BLaER1 treated with 17β-estradiol and CSF1 and Interleukin-3, amounts not matched to agents 10 nM and 100 nM (cell line): ENCODE measurements around the gene HMGA1.

Experiments
- H3K27ac ChIP-seq, 11 experiments: shearing (Covaris generic); formaldehyde crosslinking; 2 replicates each; pipeline ENCODE4 v1.8.1; 2022
- H3K27me3 ChIP-seq, 11 experiments: shearing (Covaris generic); formaldehyde crosslinking; 2 replicates each; pipeline ENCODE4 v1.8.1; 2022
- H3K36me3 ChIP-seq, 11 experiments: shearing (Covaris generic); formaldehyde crosslinking; 2 replicates each; pipeline ENCODE4 v1.8.1; 2022
- H3K4me1 ChIP-seq, 10 experiments: shearing (Covaris generic); formaldehyde crosslinking; 2 replicates each; pipeline ENCODE4 v1.8.1; 2022
- H3K4me2 ChIP-seq, 11 experiments: shearing (Covaris generic); formaldehyde crosslinking; 2 replicates each; pipeline ENCODE4 v1.8.1; 2022
- H3K4me3 ChIP-seq, 10 experiments: shearing (Covaris generic); formaldehyde crosslinking; 2 replicates each; pipeline ENCODE4 v1.8.1; 2022
- H3K9ac ChIP-seq, 11 experiments: shearing (Covaris generic); formaldehyde crosslinking; 2 replicates each; pipeline ENCODE4 v1.8.1; 2022
- H3K9me3 ChIP-seq, 11 experiments: shearing (Covaris generic); formaldehyde crosslinking; replicated peaks in 1 of 11; 2 replicates each; pipeline ENCODE4 v1.8.1; 2022
- H4K20me1 ChIP-seq, 11 experiments: shearing (Covaris generic); formaldehyde crosslinking; 2 replicates each; pipeline ENCODE4 v1.8.1; 2022
- Cebpa-rat ChIP-seq, 11 experiments: shearing (Covaris generic); IDR thresholded peaks; 2 replicates each; pipeline ENCODE4 v1.8.1; 2022

Gene HMGA1

DNA sequence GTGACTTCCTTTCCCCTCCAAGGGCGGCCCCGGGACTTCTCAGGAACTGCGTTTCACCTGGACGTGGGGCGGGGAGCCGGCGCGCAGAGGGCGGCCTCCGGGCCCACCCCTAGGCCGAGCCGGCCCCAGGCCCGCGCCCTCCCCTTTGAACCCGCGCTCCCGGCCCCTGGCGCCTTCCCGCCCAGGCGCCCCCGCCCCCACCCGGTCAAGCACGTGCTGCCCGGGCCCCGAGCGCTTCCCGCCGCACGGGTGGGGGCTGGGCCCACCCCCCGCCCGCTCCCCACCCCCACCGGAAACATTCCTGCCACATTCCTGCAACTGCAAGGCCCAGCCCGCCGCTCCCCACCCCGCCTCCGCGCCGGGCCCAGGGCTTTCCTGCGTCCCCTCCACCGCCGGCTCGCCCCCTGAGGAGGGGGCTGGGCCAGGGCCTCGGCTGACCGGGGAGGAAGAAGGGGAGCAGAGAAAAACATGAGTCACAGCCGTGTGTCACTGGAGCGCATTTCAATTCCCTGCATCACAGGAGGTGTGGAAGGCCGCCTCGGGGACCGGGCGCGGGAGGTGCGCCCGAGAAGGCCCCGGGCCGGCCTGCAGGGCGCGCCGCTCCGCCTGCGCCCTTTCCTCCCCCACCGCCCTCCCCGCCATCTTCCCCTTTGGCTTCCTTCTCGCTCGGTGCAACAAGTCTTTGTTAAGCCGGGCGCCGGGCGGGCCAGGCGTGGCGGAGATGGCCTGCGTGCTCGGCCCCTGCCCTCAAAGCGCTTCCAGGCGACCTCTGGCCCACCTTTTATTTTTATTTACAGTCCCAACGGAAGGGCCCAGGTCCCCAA is 1.2 kb upstream of the HMGA1 start:
- Histone ChIP-seq H3K9me3 (no peaks in the 10 kb centered on the region), H3K9ac (peak overlapping the region; percentile 91 to 100 (median 99)), H3K36me3 (peaks cover 3 to 21% (median 16%) of the 10 kb centered on the region in 11 experiments; a peak in 21 of 22 replicates), H3K4me1 (peaks cover 33 to 60% (median 45%) of the 10 kb centered on the region in 10 experiments), H4K20me1 (peaks cover 20 to 31% (median 26%) of the 10 kb centered on the region in 11 experiments; a peak in 21 of 22 replicates), H3K4me2 (peak overlapping the region; percentile 91 to 100 (median 95)), H3K4me3 (peak overlapping the region; percentile 86 to 100 (median 98)), H3K27ac (peak overlapping the region; percentile 79 to 99 (median 98)), H3K27me3 (no peaks in the 10 kb centered on the region)
- TF ChIP-seq Cebpa-rat (IDR thresholded peaks at IDR 0.05): no peak

DNA sequence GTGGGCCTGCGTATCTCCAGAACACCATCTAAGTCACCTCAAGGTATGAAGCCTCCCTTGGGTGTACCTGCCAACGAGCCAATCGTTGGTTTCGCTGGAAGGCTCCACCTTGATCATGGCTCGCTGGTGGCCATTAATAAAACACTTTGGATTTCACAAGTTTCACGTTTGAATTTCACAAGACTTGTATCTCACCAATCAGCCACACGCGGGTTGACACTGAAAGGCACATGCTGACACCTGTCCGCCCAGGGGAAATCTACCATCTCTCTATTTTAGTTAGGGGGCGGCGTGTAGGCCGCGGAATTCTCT is 586 bp upstream of the HMGA1 start:
- H3K4me2 ChIP-seq: peak overlapping the region; percentile 91 to 100 (median 95)
- H3K36me3 ChIP-seq: peaks cover 8 to 27% (median 22%) of the 10 kb centered on the region in 11 experiments
- H3K9ac ChIP-seq: peak overlapping the region; percentile 91 to 100 (median 99)
- TF ChIP-seq Cebpa-rat (IDR thresholded peaks at IDR 0.05): peak in 3 of 11 experiments; percentile 35 to 68 (median 38); a peak in 4 of 22 replicates
- H3K4me3 ChIP-seq: peak overlapping the region; percentile 86 to 100 (median 98)
- H3K9me3 ChIP-seq: no peaks in the 10 kb centered on the region
- peak overlapping the region; percentile 79 to 99 (median 98) for H3K27ac ChIP-seq
- peaks cover 26 to 36% (median 31%) of the 10 kb centered on the region in 11 experiments; a peak in 21 of 22 replicates for H4K20me1 ChIP-seq
- no peaks in the 10 kb centered on the region for H3K27me3 ChIP-seq
- peaks cover 38 to 60% (median 48%) of the 10 kb centered on the region in 10 experiments for H3K4me1 ChIP-seq

DNA sequence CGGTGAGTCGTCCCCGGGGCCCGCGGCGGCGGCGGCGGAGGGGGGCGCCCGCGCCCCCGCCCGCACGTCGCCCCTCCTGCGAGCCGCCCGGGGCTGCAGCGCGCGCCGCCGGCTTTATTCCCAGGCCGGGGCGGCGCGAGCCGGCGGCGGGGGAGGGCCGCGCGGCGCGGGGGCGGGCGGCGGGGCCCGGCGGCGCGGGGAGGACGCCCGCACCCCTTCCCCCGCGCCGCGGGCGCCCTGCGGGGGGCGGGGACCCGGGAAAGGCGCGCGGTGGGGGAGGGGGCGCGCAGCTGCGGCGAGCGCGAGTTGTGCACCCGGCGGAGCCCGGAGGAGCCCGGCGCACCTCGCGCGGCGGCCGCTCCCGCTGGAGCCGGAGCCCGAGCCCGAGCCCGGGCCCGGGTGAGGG is 646 bp downstream of the HMGA1 start:
- Histone ChIP-seq H3K9ac (peak overlapping the region; percentile 91 to 100 (median 99)), H3K4me1 (peaks cover 50 to 62% (median 54%) of the 10 kb centered on the region in 10 experiments), H4K20me1 (peaks cover 38 to 49% (median 44%) of the 10 kb centered on the region in 11 experiments; a peak in 21 of 22 replicates), H3K4me2 (peak overlapping the region; percentile 95 to 100 (median 98)), H3K9me3 (no peaks in the 10 kb centered on the region), H3K36me3 (peaks cover 21 to 39% (median 34%) of the 10 kb centered on the region in 11 experiments), H3K27ac (peak overlapping the region; percentile 79 to 99 (median 98)), H3K4me3 (peak overlapping the region; percentile 86 to 100 (median 98)), H3K27me3 (no peaks in the 10 kb centered on the region)
- TF ChIP-seq Cebpa-rat (IDR thresholded peaks at IDR 0.05): no peak

DNA sequence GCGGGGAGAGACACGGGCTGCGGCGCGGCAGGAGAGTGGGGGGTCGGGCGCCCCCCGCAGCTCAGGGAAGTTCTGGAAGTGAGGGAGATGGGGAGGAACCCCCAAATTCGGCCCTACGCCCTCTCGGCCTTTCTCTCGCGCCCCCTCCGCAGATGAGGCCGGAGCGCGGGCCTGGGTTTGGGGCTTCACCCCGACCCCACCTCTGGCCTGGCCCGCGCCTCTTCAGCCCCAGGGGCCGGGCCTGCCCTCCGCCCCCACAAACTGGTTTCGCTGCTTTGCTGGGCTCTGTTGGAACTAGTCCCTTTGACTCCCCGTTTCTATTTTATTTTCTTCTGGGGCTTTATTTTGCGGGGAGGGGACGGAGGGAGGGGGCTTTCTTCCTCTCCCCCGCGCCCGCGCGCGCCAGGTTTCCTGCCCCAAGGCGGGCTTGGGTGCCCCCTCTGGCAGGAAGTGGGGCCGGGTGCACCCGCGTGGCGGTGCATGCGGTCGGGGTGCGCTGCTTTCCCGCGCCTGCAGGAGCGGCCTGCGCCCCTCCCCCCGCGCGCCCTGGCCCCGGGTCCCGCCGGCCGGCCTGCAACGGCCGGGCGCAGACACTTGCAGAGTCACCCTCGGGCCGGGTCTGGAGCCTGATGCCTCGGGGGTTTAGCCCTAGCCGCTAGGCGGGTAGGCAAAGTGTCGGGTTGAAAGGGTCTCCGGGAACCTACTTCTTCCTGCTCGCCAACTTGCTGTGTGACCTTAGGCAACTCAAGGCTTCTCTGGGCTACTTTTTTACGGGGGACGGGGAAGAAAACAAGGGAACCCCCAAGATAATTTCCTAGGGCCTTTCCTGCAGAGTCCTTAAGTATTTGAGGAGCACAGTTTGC is 1.3 kb downstream of the HMGA1 start:
- Histone ChIP-seq H4K20me1 (peaks cover 45 to 55% (median 50%) of the 10 kb centered on the region in 11 experiments; a peak in 21 of 22 replicates), H3K4me1 (peaks cover 56 to 62% (median 58%) of the 10 kb centered on the region in 10 experiments), H3K27ac (peak overlapping the region; percentile 77 to 99 (median 98))

DNA sequence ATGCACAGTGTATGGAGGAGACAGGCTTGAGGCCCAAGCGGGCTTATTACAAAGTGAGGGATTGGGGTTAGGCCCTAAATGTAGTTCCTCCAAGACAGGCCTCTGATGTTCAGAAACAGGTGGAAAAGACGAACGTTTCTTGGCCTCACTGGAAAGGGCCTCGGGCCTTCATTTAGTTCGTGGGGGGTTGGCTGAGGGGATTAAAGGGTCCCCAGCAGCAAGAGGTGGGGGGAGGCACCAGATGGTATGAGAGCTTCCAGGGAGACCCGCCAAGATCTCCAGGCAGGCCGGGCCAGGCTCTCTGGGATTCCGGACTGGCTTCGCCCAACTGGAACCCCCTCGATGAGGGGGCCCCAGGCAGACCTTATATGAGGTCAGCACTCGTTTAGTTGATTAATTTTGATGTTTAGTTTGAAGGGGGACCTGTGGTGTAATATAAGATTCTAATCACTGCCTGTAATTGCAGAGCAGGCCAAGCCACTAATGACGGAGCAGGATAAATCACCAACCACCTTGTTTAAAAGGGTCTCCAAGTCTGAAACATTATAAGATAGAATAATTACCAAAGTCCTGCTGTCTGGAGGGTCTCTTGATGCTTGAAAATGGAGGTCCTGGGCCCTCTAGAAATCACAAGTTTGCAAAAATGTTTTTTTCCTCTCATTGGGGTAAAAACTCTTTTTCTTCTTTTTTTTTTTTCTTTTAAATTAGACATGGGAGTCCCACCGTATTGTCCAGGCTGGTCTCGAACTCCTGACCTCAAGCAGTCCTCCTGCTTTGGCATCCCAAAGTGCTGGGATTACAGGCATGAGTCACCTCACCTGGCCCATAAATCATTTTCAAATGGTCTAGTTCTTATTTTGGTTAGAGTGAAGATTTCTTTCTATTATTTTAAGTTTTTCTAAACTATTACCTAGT is 2.2 kb downstream of the HMGA1 start:
- Histone ChIP-seq H3K9me3 (no peaks in the 10 kb centered on the region), H3K4me3 (peak overlapping the region; percentile 86 to 100 (median 98)), H3K9ac (peak overlapping the region; percentile 91 to 100 (median 99)), H3K4me2 (peak overlapping the region; percentile 87 to 99 (median 95)), H3K27ac (peak overlapping the region; percentile 77 to 99 (median 98); a peak in 20 of 22 replicates), H4K20me1 (peaks cover 53 to 64% (median 59%) of the 10 kb centered on the region in 11 experiments; a peak in 21 of 22 replicates), H3K36me3 (peaks cover 36 to 55% (median 50%) of the 10 kb centered on the region in 11 experiments), H3K27me3 (no peaks in the 10 kb centered on the region), H3K4me1 (peaks cover 65 to 70% (median 66%) of the 10 kb centered on the region in 10 experiments)
- TF ChIP-seq Cebpa-rat (IDR thresholded peaks at IDR 0.05): no peak

More for the DNA sequence above, 1.3 kb downstream of the HMGA1 start:
- peak overlapping the region; percentile 91 to 100 (median 99) for H3K9ac ChIP-seq
- no peaks in the 10 kb centered on the region for H3K27me3 ChIP-seq
- H3K36me3 ChIP-seq: peaks cover 27 to 46% (median 41%) of the 10 kb centered on the region in 11 experiments
- H3K9me3 ChIP-seq: no peaks in the 10 kb centered on the region
- peak overlapping the region; percentile 86 to 100 (median 98) for H3K4me3 ChIP-seq
- TF ChIP-seq Cebpa-rat (IDR thresholded peaks at IDR 0.05): no peak
- H3K4me2 ChIP-seq: peak overlapping the region; percentile 87 to 99 (median 95)

DNA sequence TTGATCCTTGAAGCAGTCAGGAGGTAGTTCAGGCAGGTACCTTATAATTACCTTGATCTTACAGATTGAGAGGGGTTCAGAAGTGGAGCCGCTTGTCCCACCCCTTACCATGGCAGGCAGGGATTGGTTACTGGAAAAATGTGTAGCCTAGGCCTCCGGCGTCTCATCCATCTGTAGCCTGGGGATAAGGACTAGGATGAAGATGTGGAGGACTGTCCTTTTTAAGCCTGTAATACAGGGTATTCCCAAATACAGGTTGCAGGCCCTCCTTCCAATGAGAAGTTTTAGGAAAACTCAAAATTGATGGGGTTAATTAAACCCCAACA is 2.8 kb downstream of the HMGA1 start:
- Histone ChIP-seq H3K36me3 (peaks cover 37 to 61% (median 56%) of the 10 kb centered on the region in 11 experiments), H3K27ac (peak overlapping the region in 8 of 11 experiments; percentile 97 to 99 (median 99); a peak in 12 of 22 replicates), H3K9ac (peak overlapping the region; percentile 91 to 100 (median 99); a peak in 20 of 22 replicates), H3K4me2 (peak overlapping the region; percentile 87 to 99 (median 95)), H3K4me3 (peak overlapping the region in 8 of 10 experiments; percentile 86 to 100 (median 98); a peak in 14 of 20 replicates), H3K4me1 (peaks cover 71 to 76% (median 73%) of the 10 kb centered on the region in 10 experiments), H3K27me3 (no peaks in the 10 kb centered on the region), H4K20me1 (peaks cover 60 to 70% (median 65%) of the 10 kb centered on the region in 11 experiments; a peak in 21 of 22 replicates), H3K9me3 (no peaks in the 10 kb centered on the region)
- no peak for TF ChIP-seq Cebpa-rat (IDR thresholded peaks at IDR 0.05)

DNA sequence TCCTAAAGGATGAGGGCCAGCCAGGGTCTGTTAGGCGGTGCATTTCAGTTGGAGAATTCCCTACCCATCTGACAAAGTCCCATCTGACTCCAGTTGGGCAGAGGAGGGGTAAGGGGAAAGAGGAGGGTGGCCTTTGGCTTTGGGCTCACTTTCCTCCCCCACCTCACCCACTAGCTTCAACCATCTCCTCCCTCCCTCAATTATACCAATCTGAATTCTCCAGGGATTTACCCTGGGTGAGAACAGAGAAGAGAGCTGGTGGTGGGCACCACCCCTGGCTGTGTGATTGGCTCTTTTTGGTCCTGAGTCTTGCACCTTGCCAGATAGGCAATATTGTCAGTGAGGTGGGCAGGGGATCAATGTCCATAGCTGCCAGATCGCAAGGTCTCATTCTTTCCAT is 3.2 kb downstream of the HMGA1 start:
- Histone ChIP-seq H3K36me3 (peaks cover 37 to 65% (median 60%) of the 10 kb centered on the region in 11 experiments), H3K4me1 (peaks cover 73 to 77% (median 76%) of the 10 kb centered on the region in 10 experiments), H3K9ac (peak overlapping the region in 10 of 11 experiments; percentile 91 to 100 (median 99); a peak in 19 of 22 replicates), H3K27me3 (no peaks in the 10 kb centered on the region), H3K9me3 (no peaks in the 10 kb centered on the region), H4K20me1 (peaks cover 63 to 75% (median 69%) of the 10 kb centered on the region in 11 experiments; a peak in 21 of 22 replicates), H3K27ac (peak overlapping the region in 8 of 11 experiments; percentile 97 to 99 (median 99); a peak in 12 of 22 replicates), H3K4me3 (peak overlapping the region in 7 of 10 experiments; percentile 86 to 100 (median 98); a peak in 13 of 20 replicates), H3K4me2 (peak overlapping the region; percentile 87 to 99 (median 95))
- no peak for TF ChIP-seq Cebpa-rat (IDR thresholded peaks at IDR 0.05)
